Breast epithelium (tissue), 4 donors: ENCODE measurements around the gene BRD3. TPM values are rescaled to one million over a fixed set of nuclear protein-coding genes. Genes with fewer than 3 reads are reported as not detected.

Experiments used
- DNase-seq, 2 donors: peaks; one replicate each; pipeline ENCODE4 v3.0.0-alpha.2; 2019; ENCODE audit warnings: low spot score in 2 of 2
- H3K27ac ChIP-seq, 2 donors: fragments of 200-600 bp; sonication (generic) in 1 of 2; one replicate each; pipeline ENCODE4 v1.5.1; 2016 to 2019; ENCODE audit warnings: mild to moderate bottlenecking in 1 of 2
- H3K27me3 ChIP-seq, 2 donors: fragments of 200-600 bp; sonication (generic) in 1 of 2; one replicate each; pipeline versions ENCODE4 v1.5.1 to v1.6.0; 2017 to 2019; ENCODE audit warnings: control low read depth in 1 of 2, mild to moderate bottlenecking in 1 of 2
- H3K36me3 ChIP-seq: fragments of 200-600 bp; one replicate; pipeline ENCODE4 v1.5.1; 2019
- H3K4me1 ChIP-seq, 2 donors: fragments of 200-600 bp; sonication (generic); one replicate each; pipeline ENCODE4 v1.5.1; 2016 to 2019; ENCODE audit warnings: control low read depth in 1 of 2
- H3K4me3 ChIP-seq, 3 donors: fragments of 200-600 bp; sonication (generic); 1 replicate in 2 of 3; 2 replicates in 1 of 3; pipeline ENCODE4 v1.5.1; 2016 to 2019; ENCODE audit warnings: mild to moderate bottlenecking in 3 of 3, moderate library complexity in 2 of 3
- H3K9me3 ChIP-seq, 2 donors: fragments of 200-600 bp; sonication (generic) in 1 of 2; one replicate each; pipeline ENCODE4 v1.5.1; 2016 to 2019; ENCODE audit warnings: control low read depth in 1 of 2
- POLR2A ChIP-seq: fragments of 450-650 bp; IDR thresholded peaks from one replicate; pipeline ENCODE4 v1.6.1; 2016; ENCODE audit warnings: antibody characterized with exemption, mild to moderate bottlenecking, moderate library complexity
- POLR2AphosphoS5 ChIP-seq, 3 donors: sonication (generic); formaldehyde crosslinking; IDR thresholded peaks; one replicate each; pipeline ENCODE4 v1.6.1; 2017; ENCODE audit warnings: antibody characterized with exemption in 3 of 3
- intact Hi-C: fragments of 100-400 bp; cut with DNase I; formaldehyde crosslinking; loops from one replicate; pipeline ENCODE4 v1.15.1; 2023; ENCODE audit warnings: low total_unique reads
- total RNA-seq, 3 donors: library from RNA; depleted of rRNA; stranded (reverse); fragments of >200 nt; gene quantifications; one replicate each; pipeline ENCODE4 v1.1.0, GENCODE V29; 2016
- TF ChIP-seq, protein P1 (sequence below), 3 donors: fragments of 450-650 bp; IDR thresholded peaks; one replicate each; pipeline ENCODE4 v1.5.1; 2016 to 2017; ENCODE audit warnings: antibody characterized with exemption in 3 of 3, mild to moderate bottlenecking in 3 of 3, moderate library complexity in 3 of 3

The BRD3 gene
- total RNA-seq, 3 donors from 2014 or later = 21.6 to 26.2 (median 24.6) TPM

- Histone ChIP-seq H3K9me3 (no peaks in the 10 kb centered on the region), H3K27ac (no peak overlapping the region), H3K36me3 (no peaks in the 10 kb centered on the region), H3K27me3 (no peaks in the 10 kb centered on the region), H3K4me3 (no peak overlapping the region), H3K4me1 (peaks cover 0 to 3% of the 10 kb centered on the region in 2 donors)
- intact Hi-C loops = no loop called here
- no peak for TF ChIP-seq POLR2A
- TF ChIP-seq POLR2AphosphoS5 (IDR thresholded peaks at IDR 0.05) = no peak
- TF ChIP-seq, protein P1, sequence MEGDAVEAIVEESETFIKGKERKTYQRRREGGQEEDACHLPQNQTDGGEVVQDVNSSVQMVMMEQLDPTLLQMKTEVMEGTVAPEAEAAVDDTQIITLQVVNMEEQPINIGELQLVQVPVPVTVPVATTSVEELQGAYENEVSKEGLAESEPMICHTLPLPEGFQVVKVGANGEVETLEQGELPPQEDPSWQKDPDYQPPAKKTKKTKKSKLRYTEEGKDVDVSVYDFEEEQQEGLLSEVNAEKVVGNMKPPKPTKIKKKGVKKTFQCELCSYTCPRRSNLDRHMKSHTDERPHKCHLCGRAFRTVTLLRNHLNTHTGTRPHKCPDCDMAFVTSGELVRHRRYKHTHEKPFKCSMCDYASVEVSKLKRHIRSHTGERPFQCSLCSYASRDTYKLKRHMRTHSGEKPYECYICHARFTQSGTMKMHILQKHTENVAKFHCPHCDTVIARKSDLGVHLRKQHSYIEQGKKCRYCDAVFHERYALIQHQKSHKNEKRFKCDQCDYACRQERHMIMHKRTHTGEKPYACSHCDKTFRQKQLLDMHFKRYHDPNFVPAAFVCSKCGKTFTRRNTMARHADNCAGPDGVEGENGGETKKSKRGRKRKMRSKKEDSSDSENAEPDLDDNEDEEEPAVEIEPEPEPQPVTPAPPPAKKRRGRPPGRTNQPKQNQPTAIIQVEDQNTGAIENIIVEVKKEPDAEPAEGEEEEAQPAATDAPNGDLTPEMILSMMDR (IDR thresholded peaks at IDR 0.05) = no peak
- no peak for DNase-seq
These were observed 81.8 kb downstream of the BRD3 start for GRCh38 chr9:133986061-133986460.

DNA sequence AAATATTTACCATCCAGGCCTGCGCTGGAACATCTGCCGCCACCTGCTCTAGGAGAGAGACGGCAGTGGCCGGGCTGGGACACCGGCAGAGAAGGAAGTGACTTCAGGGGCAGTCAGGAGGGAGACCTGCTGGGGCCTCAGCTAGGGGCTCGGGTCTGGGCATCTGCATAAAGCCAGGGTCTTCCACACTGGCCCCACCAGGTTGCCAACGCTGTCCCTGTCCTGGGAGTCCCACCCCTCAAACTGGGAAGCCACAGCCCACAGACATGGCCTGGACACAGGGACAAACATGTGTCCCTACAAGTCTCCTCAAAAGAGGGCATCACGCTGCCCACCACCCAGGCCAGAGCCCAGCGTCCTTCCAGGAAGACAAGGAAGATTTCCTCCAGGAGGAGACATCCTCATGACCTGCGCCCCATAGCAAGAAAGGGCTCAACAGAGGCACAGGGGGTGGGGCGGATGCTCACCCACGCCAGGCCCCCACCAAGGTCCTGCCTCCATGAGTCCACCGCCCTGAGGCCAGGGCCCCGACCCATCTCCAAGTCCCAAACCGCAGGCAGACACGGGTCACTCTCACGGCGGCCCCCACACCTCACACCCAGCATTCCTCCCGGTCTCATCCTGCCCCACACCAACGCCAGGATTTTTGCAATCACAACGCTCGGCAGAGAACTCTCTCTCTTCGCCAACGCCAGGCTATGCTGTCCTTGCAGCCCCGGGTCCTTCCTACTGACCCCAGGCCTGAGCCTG, 84.7 kb downstream of the BRD3 start:
- Histone ChIP-seq H3K4me1 (no peaks in the 10 kb centered on the region), H3K9me3 (no peaks in the 10 kb centered on the region), H3K27ac (no peak overlapping the region), H3K4me3 (no peak overlapping the region), H3K27me3 (no peaks in the 10 kb centered on the region), H3K36me3 (no peaks in the 10 kb centered on the region)
- intact Hi-C loops = no loop called here
- TF ChIP-seq POLR2A = no peak
- TF ChIP-seq, protein P1 (IDR thresholded peaks at IDR 0.05) = no peak
- no peak for TF ChIP-seq POLR2AphosphoS5 (IDR thresholded peaks at IDR 0.05)
- DNase-seq = no peak

DNA sequence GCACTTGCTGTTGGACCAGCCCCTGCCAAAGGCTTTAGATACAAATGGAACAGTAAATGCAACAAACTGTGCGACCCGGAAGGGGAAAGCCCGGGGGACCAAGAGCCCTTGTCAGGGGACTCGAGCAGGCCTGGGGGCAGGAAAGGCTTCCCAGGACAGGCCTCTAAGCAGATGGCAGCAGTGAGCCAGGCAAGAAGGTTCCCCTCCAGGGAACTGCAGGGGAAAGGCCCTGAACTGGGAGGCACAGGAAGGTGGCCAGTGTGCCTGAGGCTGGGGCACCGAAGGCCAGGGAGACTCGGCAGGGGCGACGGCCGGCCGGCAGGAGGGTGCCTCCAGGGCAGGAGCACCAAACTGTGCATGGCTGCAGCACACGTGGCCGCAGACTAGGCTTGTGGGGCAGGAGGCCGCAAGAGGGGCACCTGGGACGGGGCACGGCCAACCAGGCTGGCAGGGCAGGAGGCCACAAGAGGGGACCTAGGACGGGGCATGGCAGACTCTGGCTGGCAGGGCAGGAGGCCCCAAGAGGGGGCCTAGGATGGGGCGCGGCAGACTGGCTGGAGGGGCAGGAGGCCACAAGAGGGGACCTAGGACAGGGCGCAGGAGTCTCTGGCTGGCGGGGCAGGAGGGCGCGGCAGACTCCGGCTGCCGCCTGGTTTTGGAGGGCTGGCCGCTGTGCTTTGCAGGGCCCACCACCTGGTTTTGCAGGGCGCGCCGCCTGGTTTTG, 85.7 kb downstream of the BRD3 start:
- Histone ChIP-seq H3K27me3 (no peaks in the 10 kb centered on the region), H3K9me3 (no peaks in the 10 kb centered on the region), H3K4me3 (no peak overlapping the region), H3K4me1 (no peaks in the 10 kb centered on the region), H3K27ac (no peak overlapping the region), H3K36me3 (no peaks in the 10 kb centered on the region)
- intact Hi-C loops = no loop called here
- no peak for DNase-seq
- TF ChIP-seq, protein P1 (IDR thresholded peaks at IDR 0.05) = no peak
- TF ChIP-seq POLR2A = no peak
- TF ChIP-seq POLR2AphosphoS5 (IDR thresholded peaks at IDR 0.05) = no peak

DNA sequence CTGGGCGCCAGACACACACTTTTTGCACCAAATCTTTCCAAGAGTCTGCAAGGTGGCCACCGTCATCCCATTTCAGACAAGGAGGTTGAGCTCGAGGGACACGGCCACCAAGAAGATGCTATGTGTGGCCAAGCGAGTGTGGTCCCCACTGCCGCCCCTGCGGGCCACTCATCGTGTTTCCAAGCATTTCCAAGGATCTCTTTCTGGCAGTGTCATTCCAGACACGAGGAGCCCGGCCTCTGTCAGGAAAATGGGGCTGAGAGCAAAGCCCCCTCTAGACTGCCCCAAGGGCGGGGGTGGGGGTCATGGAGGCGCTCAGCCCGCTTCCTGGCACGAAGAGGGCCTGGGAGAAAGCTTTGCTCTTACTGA, 86.3 kb downstream of the BRD3 start:
- no peaks in the 10 kb centered on the region for H3K9me3 ChIP-seq
- H3K27ac ChIP-seq = no peak overlapping the region
- H3K36me3 ChIP-seq = no peaks in the 10 kb centered on the region
- H3K27me3 ChIP-seq = no peaks in the 10 kb centered on the region
- DNase-seq = no peak
- TF ChIP-seq POLR2AphosphoS5 (IDR thresholded peaks at IDR 0.05) (no peak), POLR2A (no peak)
- TF ChIP-seq, protein P1 (IDR thresholded peaks at IDR 0.05) = no peak
- H3K4me3 ChIP-seq = no peak overlapping the region
- H3K4me1 ChIP-seq = no peaks in the 10 kb centered on the region
- intact Hi-C loops = no loop called here
